GM19035 (cell line): ENCODE data around the gene TRAF1.

Source experiments
- ATAC-seq: cut with Tn5 transposase; IDR thresholded peaks from one replicate; pipeline ENCODE4 v1.9.1; 2021; ENCODE audit not compliant: unreplicated experiment

Gene TRAF1

GRCh38 chr9:120872791-120873502, 53.6 kb downstream of the TRAF1 start:
- no peak for ATAC-seq

GRCh38 chr9:120870206-120870605, 56.4 kb downstream of the TRAF1 start:
- ATAC-seq = no peak

- ATAC-seq = no peak
These were observed 56.9 kb downstream of the TRAF1 start for GRCh38 chr9:120869726-120870125.

GRCh38 chr9:120869360-120869687, 57.3 kb downstream of the TRAF1 start:
- ATAC-seq = no peak

- ATAC-seq = peak; percentile 84
These were observed 57.8 kb downstream of the TRAF1 start for GRCh38 chr9:120868676-120869359.

GRCh38 chr9:120868339-120868675, 58.3 kb downstream of the TRAF1 start:
- no peak for ATAC-seq

- no peak for ATAC-seq
These were observed 58.8 kb downstream of the TRAF1 start for GRCh38 chr9:120867676-120868338.

- no peak for ATAC-seq
These were observed 59.9 kb downstream of the TRAF1 start for GRCh38 chr9:120866651-120867050.

GRCh38 chr9:120865809-120866208, 60.8 kb downstream of the TRAF1 start:
- ATAC-seq = no peak

- no peak for ATAC-seq
These were observed 61.4 kb downstream of the TRAF1 start for GRCh38 chr9:120865176-120865575.

GRCh38 chr9:120864719-120865118, 61.9 kb downstream of the TRAF1 start:
- ATAC-seq = no peak

- no peak for ATAC-seq
These were observed 62.8 kb downstream of the TRAF1 start for GRCh38 chr9:120863833-120864232.

GRCh38 chr9:120862452-120862851, 64.1 kb downstream of the TRAF1 start:
- ATAC-seq = no peak

GRCh38 chr9:120861935-120862334, 64.7 kb downstream of the TRAF1 start:
- ATAC-seq = no peak

GRCh38 chr9:120860083-120860482, 66.5 kb downstream of the TRAF1 start:
- ATAC-seq = no peak

GRCh38 chr9:120859361-120859760, 67.2 kb downstream of the TRAF1 start:
- ATAC-seq = no peak

GRCh38 chr9:120857902-120858301, 68.7 kb downstream of the TRAF1 start:
- ATAC-seq = no peak

GRCh38 chr9:120857481-120857880, 69.1 kb downstream of the TRAF1 start:
- ATAC-seq = no peak

- no peak for ATAC-seq
These were observed 69.9 kb downstream of the TRAF1 start for GRCh38 chr9:120856700-120857099.

- ATAC-seq = no peak
These were observed 70.5 kb downstream of the TRAF1 start for GRCh38 chr9:120855827-120856670.

- no peak for ATAC-seq
These were observed 71.8 kb downstream of the TRAF1 start for GRCh38 chr9:120854596-120855327.
